Iris pigment epithelial cell (primary cell): ENCODE measurements around the gene OR11G2.
A peak's percentile ranks its signal among the peaks of the same experiment; 100 is the strongest.
"Not testable (repeated sequence)": the region's sequence is repeated elsewhere in the genome, so short reads cannot be mapped to it uniquely, and the experiment has no call there.

Experiments
- DNase-seq: peaks from one replicate; pipeline ENCODE4 v3.0.0-alpha.2; 2011; ENCODE audit warnings: low read depth

The OR11G2 gene

GRCh38 chr14:20190596-20190995 lies at the start of gene OR11G2:
Gene OR11G2, plus strand, starts transcription at chr14:20190896. Its CDS starts 6,542 bp downstream, at chr14:20197438.
- DNase-seq, result no peak

- no peak for DNase-seq
Measured at GRCh38 chr14:20143911-20144310, 46.8 kb upstream of the OR11G2 start.

- no peak for DNase-seq
Measured at GRCh38 chr14:20144820-20145219, 45.9 kb upstream of the OR11G2 start.

- DNase-seq, result no peak
Measured at GRCh38 chr14:20164462-20164861, 26.2 kb upstream of the OR11G2 start.

- no peak for DNase-seq
Measured at GRCh38 chr14:20167091-20167490, 23.6 kb upstream of the OR11G2 start.

GRCh38 chr14:20169852-20170251 lies 20.8 kb upstream of the OR11G2 start:
- peak; percentile 6 for DNase-seq

- DNase-seq, result not testable (repeated sequence)
Measured at GRCh38 chr14:20174205-20174604, 16.5 kb upstream of the OR11G2 start.

GRCh38 chr14:20176330-20176729 lies 14.4 kb upstream of the OR11G2 start:
- no peak for DNase-seq

- DNase-seq, result no peak
Measured at GRCh38 chr14:20177433-20177974, 13.2 kb upstream of the OR11G2 start.

GRCh38 chr14:20179218-20179617 lies 11.5 kb upstream of the OR11G2 start:
- no peak for DNase-seq

- DNase-seq, result no peak
Measured at GRCh38 chr14:20179880-20180279, 10.8 kb upstream of the OR11G2 start.

- DNase-seq, result no peak
Measured at GRCh38 chr14:20180486-20180885, 10.2 kb upstream of the OR11G2 start.

- no peak for DNase-seq
Measured at GRCh38 chr14:20184181-20184580, 6.5 kb upstream of the OR11G2 start.

- DNase-seq, result no peak
Measured at GRCh38 chr14:20191396-20191795, 700 bp downstream of the OR11G2 start.

- no peak for DNase-seq
Measured at GRCh38 chr14:20194101-20194500, 3.4 kb downstream of the OR11G2 start.

- not testable (repeated sequence) for DNase-seq
Measured at GRCh38 chr14:20195170-20195569, 4.5 kb downstream of the OR11G2 start.

- DNase-seq, result no peak
Measured at GRCh38 chr14:20195911-20196310, 5.2 kb downstream of the OR11G2 start.

GRCh38 chr14:20197459-20197858 lies 6.8 kb downstream of the OR11G2 start:
- no peak for DNase-seq

- no peak for DNase-seq
Measured at GRCh38 chr14:20198991-20199390, 8.3 kb downstream of the OR11G2 start.

- DNase-seq, result no peak
Measured at GRCh38 chr14:20204721-20205120, 14.0 kb downstream of the OR11G2 start.

GRCh38 chr14:20209595-20209994 lies 18.9 kb downstream of the OR11G2 start:
- no peak for DNase-seq

GRCh38 chr14:20212406-20212805 lies 21.7 kb downstream of the OR11G2 start:
- not testable (repeated sequence) for DNase-seq

GRCh38 chr14:20215196-20215595 lies 24.5 kb downstream of the OR11G2 start:
- peak; percentile 7 for DNase-seq

- no peak for DNase-seq
Measured at GRCh38 chr14:20219033-20219432, 28.3 kb downstream of the OR11G2 start.

- no peak for DNase-seq
Measured at GRCh38 chr14:20223410-20223809, 32.7 kb downstream of the OR11G2 start, which contains the start of gene OR11H6. Gene OR11H6, plus strand, starts transcription at chr14:20223710. Its CDS starts 0 bp downstream, at chr14:20223710.
